Astrocyte of the cerebellum (primary cell): ENCODE data around the gene DEPDC1B.
A peak's percentile ranks its signal among the peaks of the same experiment; 100 is the strongest.

Source experiments
- DNase-seq: peaks from one replicate; pipeline ENCODE4 v3.0.0-alpha.2; 2011; ENCODE audit warnings: low read depth
- H3K4me3 ChIP-seq: 2 replicates; pipeline ENCODE4 v1.5.1; 2011; ENCODE audit warnings: mild to moderate bottlenecking, low read depth, low read length, moderate library complexity
- CTCF ChIP-seq: IDR thresholded peaks from 2 replicates; pipeline ENCODE4 v1.5.1; 2012; ENCODE audit warnings: low read length, low read depth, moderate library complexity, mild to moderate bottlenecking; ENCODE audit errors: missing control alignments
- in situ Hi-C: cut with HindIII; loops from 2 replicates; pipeline ENCODE4 v1.10.0; 2017; ENCODE audit warnings: low sequenced_read_pairs

The DEPDC1B gene

GRCh38 chr5:60679816-60680215 lies 20.1 kb downstream of the DEPDC1B start:
- in situ Hi-C loops: no loop called here
- DNase-seq: no peak
- TF ChIP-seq CTCF: no peak
- no peak overlapping the region for H3K4me3 ChIP-seq

DNA sequence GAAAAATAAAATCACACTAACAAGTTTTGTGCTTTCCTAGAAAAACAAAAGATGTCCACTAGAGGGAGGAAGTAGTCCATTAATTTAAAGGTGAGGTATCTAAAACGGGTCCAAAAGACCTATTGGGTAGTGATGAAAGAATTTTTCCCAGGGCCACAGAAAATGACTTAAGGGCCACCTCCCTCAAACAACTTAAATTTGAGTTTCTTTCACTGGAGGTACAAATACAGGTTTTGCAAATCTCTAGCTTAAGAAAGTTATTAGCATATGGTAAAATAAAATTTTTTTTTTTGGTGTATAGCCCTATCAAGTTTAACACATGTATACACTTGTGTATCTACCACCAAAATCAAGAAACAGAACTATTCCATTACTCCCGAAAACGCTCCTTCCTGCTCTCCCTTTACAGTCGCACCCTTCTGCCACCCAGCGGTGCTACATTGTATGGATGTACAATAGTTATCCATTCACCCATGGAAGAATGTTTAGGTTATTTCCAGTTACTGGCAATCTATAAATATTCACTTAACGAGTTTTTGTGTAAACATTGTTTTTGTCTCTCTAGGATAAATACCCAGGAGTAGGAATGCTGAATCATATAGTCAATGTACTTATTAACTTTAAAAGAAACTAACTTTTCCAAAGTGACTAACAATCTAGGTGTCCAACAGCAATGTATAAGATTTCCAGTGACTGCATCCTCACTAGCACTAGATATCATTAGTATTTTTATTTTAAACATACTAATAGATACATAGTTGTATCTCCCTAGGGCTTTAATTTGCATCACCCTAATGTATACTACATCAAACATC lies 21.9 kb downstream of the DEPDC1B start:
- peak; percentile 31 for TF ChIP-seq CTCF
- in situ Hi-C loops: no loop called here
- DNase-seq: peak; percentile 38
- no peak overlapping the region for H3K4me3 ChIP-seq

- in situ Hi-C loops: no loop called here
- TF ChIP-seq CTCF: no peak
- no peak overlapping the region for H3K4me3 ChIP-seq
- DNase-seq: no peak
Measured at GRCh38 chr5:60675286-60675685, 24.7 kb downstream of the DEPDC1B start.

GRCh38 chr5:60674251-60675069 lies 25.5 kb downstream of the DEPDC1B start:
- no peak for TF ChIP-seq CTCF
- H3K4me3 ChIP-seq: no peak overlapping the region
- DNase-seq: no peak
- in situ Hi-C loops: no loop called here

- no peak for TF ChIP-seq CTCF
- no peak for DNase-seq
- in situ Hi-C loops: no loop called here
Measured at GRCh38 chr5:60673334-60673733, 26.6 kb downstream of the DEPDC1B start.

DNA sequence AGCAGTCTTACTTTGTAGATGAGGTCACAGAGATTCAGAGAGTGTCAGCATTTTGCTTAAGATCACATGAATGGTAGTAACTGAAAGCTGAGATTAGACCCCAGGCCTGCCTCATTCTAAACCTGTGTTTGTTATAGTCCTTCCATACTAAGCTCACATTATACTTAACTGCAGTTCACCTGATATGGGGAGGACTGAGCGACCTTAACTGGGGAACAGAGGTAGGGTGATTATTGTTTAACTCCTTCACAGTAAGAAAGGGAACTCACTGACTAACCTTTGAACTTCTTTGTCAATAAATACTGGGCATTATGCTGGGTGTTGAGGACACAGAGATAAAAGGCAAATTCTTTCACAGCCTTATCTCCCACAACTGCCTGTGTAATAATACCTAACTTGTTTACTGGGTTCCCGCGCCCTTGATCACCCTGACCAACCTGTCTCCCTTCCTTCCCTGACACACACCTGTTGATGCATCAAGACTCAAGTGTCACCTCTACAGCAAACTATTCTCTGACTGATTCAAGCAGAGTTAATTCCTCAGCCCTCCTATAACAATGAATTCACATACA lies 27.2 kb downstream of the DEPDC1B start:
- DNase-seq: no peak
- no peak for TF ChIP-seq CTCF
- no peak overlapping the region for H3K4me3 ChIP-seq
- in situ Hi-C loops: no loop called here

More at GRCh38 chr5:60673334-60673733, 26.6 kb downstream of the DEPDC1B start:
- no peak overlapping the region for H3K4me3 ChIP-seq
